A549 treated with GW870086 at 1 μM for 4 hours (cell line): ENCODE measurements around the gene GOLGA6L7. TPM values are rescaled to one million over a fixed set of nuclear protein-coding genes. Genes with fewer than 3 reads are reported as not detected.

Experiments used
- total RNA-seq: library from RNA; stranded (reverse); fragments of 200-300 nt; extraction: Qiagen RNA extraction; gene quantifications from 5 replicates; pipeline ENCODE4 v1.2.3, GENCODE V29; 2022; ENCODE audit warnings: low read depth

Gene GOLGA6L7
- not detected in 5 replicates for total RNA-seq

GRCh38 chr15:28848521-28848920, at the start of gene GOLGA6L7:
TSS of gene GOLGA6L7 (minus strand) at chr15:28848644. CDS start at chr15:28848549, 95 bp downstream.

GRCh38 chr15:28885630-28886430, 37.4 kb upstream of the GOLGA6L7 start, which contains the start of gene APBA2:
TSS of gene APBA2 (plus strand) at chr15:28885974. CDS start at chr15:29053885, 167,911 bp downstream.

Other genes with a start within 250 kb of the GOLGA6L7 start
- 0.24 TPM in 1 of 5 replicates, not detected in the others for gene GOLGA8M, start 136.2 kb downstream of the GOLGA6L7 start, total RNA-seq
- 16.3 to 20.1 TPM (median 18.2 TPM) in 5 replicates for gene APBA2, start 37.3 kb upstream of the GOLGA6L7 start, total RNA-seq